HepG2 (cell line): ENCODE measurements around the gene IFNA21. TPM values are rescaled to one million over a fixed set of nuclear protein-coding genes. Genes with fewer than 3 reads are reported as not detected.
A peak's percentile ranks its signal among the peaks of the same experiment; 100 is the strongest.
"Not testable (repeated sequence)": the region's sequence is repeated elsewhere in the genome, so short reads cannot be mapped to it uniquely, and the experiment has no call there.

Experiments used
- ATAC-seq: fragments of 200-7000 bp; cut with Tn5 transposase; 3 replicates; pipeline ENCODE4 v1.9.1; 2020; ENCODE audit warnings: mild to moderate bottlenecking, moderate library complexity
- BruUV-seq: library from RNA; stranded (reverse); fragments of 400-500 nt; replicated peaks from 2 replicates; lab custom pipeline; 2021; lab: Mats Ljungman, UMichigan
- CTCF ChIA-PET: fragments of 300-600 bp; formaldehyde crosslinking; extraction: SDS; loops from one replicate; lab custom pipeline; 2021; ENCODE audit warnings: low total read pairs, inconsistent platforms, low intra/inter-chr PET ratio; lab: Yijun Ruan, JAX
- POLR2A ChIA-PET: fragments of 350-600 bp; sonication (Branson Sonifier 250); formaldehyde crosslinking; loops from one replicate; lab custom pipeline; 2020; ENCODE audit warnings: antibody characterized with exemption, inconsistent platforms; lab: Yijun Ruan, JAX
- DNase-seq: peaks from one replicate; pipeline ENCODE4 v3.0.0-alpha.2; 2015; ENCODE audit warnings: low spot score
- FAIRE-seq: peaks from 3 replicates; lab custom pipeline; 2011; peaks lifted over from hg19 to GRCh38; lab: Jason Lieb, UNC
- H2AFZ ChIP-seq: one replicate; pipeline ENCODE4 v1.6.1; 2011; ENCODE audit warnings: low read length, inconsistent platforms
- H3K27ac ChIP-seq: fragments of 300-600 bp; 3 replicates; pipeline ENCODE4 v1.8.0; 2011; ENCODE audit warnings: mixed run types, mild to moderate bottlenecking, mixed read lengths, low read length, inconsistent platforms; ENCODE audit not compliant: insufficient read depth; ENCODE audit errors: extremely low read length
- H3K27me3 ChIP-seq, 2 experiments: fragments of 200-600 bp in 1 of 2; 2 replicates in 1 of 2; 3 replicates in 1 of 2; pipeline versions ENCODE4 v1.6.0 to v1.8.0; 2011; ENCODE audit warnings: low read length in 2 of 2, mild to moderate bottlenecking in 2 of 2, moderate library complexity in 2 of 2, inconsistent platforms in 1 of 2; ENCODE audit not compliant: insufficient read depth in 2 of 2, control insufficient read depth in 1 of 2
- H3K36me3 ChIP-seq, 2 experiments: fragments of 200-600 bp in 1 of 2; replicated peaks in 1 of 2; 2 replicates in 1 of 2; 3 replicates in 1 of 2; pipeline versions ENCODE4 v1.5.1 to v1.8.0; 2011; ENCODE audit warnings: low read length in 2 of 2, inconsistent platforms in 1 of 2; ENCODE audit not compliant: insufficient read depth in 2 of 2, control insufficient read depth in 1 of 2
- H3K4me1 ChIP-seq: 2 replicates; pipeline ENCODE4 v1.5.1; 2012; ENCODE audit warnings: low read length, inconsistent platforms; ENCODE audit not compliant: insufficient read depth
- H3K4me2 ChIP-seq: 2 replicates; pipeline ENCODE4 v1.6.0; 2011; ENCODE audit warnings: low read depth, low read length, inconsistent platforms
- H3K4me3 ChIP-seq, 3 experiments: fragments of 200-600 bp in 1 of 3; sonication (generic), shearing (Covaris generic) in 1 of 3; replicated peaks in 1 of 3; 2 replicates each; pipeline ENCODE4 v1.5.1; 2011 to 2016; ENCODE audit warnings: low read length in 3 of 3, inconsistent platforms in 2 of 3, low read depth in 2 of 3, mild to moderate bottlenecking in 2 of 3, control low read depth in 1 of 3, mixed read lengths in 1 of 3; ENCODE audit not compliant: insufficient read depth in 1 of 3
- H3K79me2 ChIP-seq: one replicate; pipeline ENCODE4 v1.6.1; 2011; ENCODE audit warnings: low read length, inconsistent platforms; ENCODE audit not compliant: insufficient read depth
- H3K9ac ChIP-seq: 2 replicates; pipeline ENCODE4 v1.6.0; 2011; ENCODE audit warnings: mild to moderate bottlenecking, low read depth, low read length, inconsistent platforms; ENCODE audit not compliant: insufficient read depth
- H3K9me3 ChIP-seq: 2 replicates; pipeline ENCODE4 v1.5.1; 2012; ENCODE audit warnings: mild to moderate bottlenecking, low read length
- H4K20me1 ChIP-seq: 2 replicates; pipeline ENCODE4 v1.6.0; 2011; ENCODE audit warnings: inconsistent platforms, mild to moderate bottlenecking, low read length, moderate library complexity; ENCODE audit not compliant: insufficient read depth
- CTCF ChIP-seq: sonication (generic); formaldehyde crosslinking; IDR thresholded peaks from 2 replicates; pipeline ENCODE4 v1.5.0; 2020; ENCODE audit warnings: mild to moderate bottlenecking, missing genetic modification reagents, moderate library complexity
- STAG1 ChIP-seq: sonication (generic); formaldehyde crosslinking; IDR thresholded peaks from 2 replicates; pipeline ENCODE4 v1.4.0; 2020; ENCODE audit warnings: missing genetic modification reagents
- WGBS: methylation state at CpG from one replicate; pipeline ENCODE4 v1.1.6; 2017; ENCODE audit warnings: low lambda C conversion rate; 5-methylcytosine and 5-hydroxymethylcytosine counted together
- in situ Hi-C: cut with HindIII; loops from 2 replicates; pipeline ENCODE4 v1.10.0; 2017; ENCODE audit warnings: low pct_unique_long_range_greater_than_20kb; ENCODE audit not compliant: extremely low pct_ligation_motif_present
- intact Hi-C: fragments of 100-400 bp; cut with micrococcal nuclease; formaldehyde crosslinking; loops from one replicate; pipeline ENCODE4 v1.10.0; 2022; ENCODE audit not compliant: unreplicated experiment
- polyA plus RNA-seq, 8 experiments: library from polyadenylated mRNA; depleted of rRNA in 3 of 8; stranded (reverse) in 7 of 8; unstranded in 1 of 8; fragments of >200 nt; fragmentation: Illumina TruSeq in 4 of 8; extraction: Trizol in 4 of 8; gene quantifications; 2 replicates each; pipeline versions ENCODE4 v1.2.1 to v1.2.3, GENCODE V29; 2011 to 2016; ENCODE audit warnings: low read depth in 4 of 8, missing spikeins in 1 of 8, mixed read lengths in 1 of 8; ENCODE audit not compliant: insufficient read depth in 1 of 8
- total RNA-seq, 5 experiments: library from RNA; depleted of rRNA; stranded (reverse); fragments of >200 nt; fragmentation: Illumina TruSeq; extraction: Trizol; gene quantifications; 2 replicates each; pipeline ENCODE4 v1.2.3, GENCODE V29; 2016; ENCODE audit warnings: low read depth in 1 of 5

IFNA21 gene
- total and polyA plus RNA-seq, 2 of the 13 experiments (the other 11 are each of a cell fraction or from before 2014, with no cell fraction given) = not detected

- POLR2A ChIA-PET, H3K9ac ChIP-seq, H3K36me3 ChIP-seq, BruUV-seq, H3K4me1 ChIP-seq, H3K4me2 ChIP-seq, H3K27ac ChIP-seq, H4K20me1 ChIP-seq, H3K9me3 ChIP-seq, H3K79me2 ChIP-seq, H2AFZ ChIP-seq, H3K27me3 ChIP-seq, H3K4me3 ChIP-seq: not testable (repeated sequence)
- intact Hi-C loops = loop anchor here (2.0 kb wide), 1 partner anchor 594 kb away; no protein-coding TSS in a partner anchor
- peak; percentile 35 for TF ChIP-seq STAG1 (CRISPR knock-in tag)
- peak; percentile 56 for TF ChIP-seq CTCF
- 16% methylated on average over 5 of the region's 6 CpGs for WGBS
- ATAC-seq (peak; percentile 92), FAIRE-seq (peak; percentile 74), DNase-seq (peak; percentile 6)
- CTCF ChIA-PET = interaction anchor here (0.7 kb wide), 1 partner anchor 594 kb away, joined by 3 read pairs; no protein-coding TSS in a partner anchor
- in situ Hi-C loops = loop anchor here (25.0 kb wide), 1 partner anchor 592 kb away; no protein-coding TSS in a partner anchor
These were observed 28.7 kb upstream of the IFNA21 start for GRCh38 chr9:21194867-21195776.

- CTCF ChIA-PET, DNase-seq, H3K36me3 ChIP-seq, intact Hi-C loops, BruUV-seq, H3K79me2 ChIP-seq, FAIRE-seq, H3K9ac ChIP-seq, H3K4me1 ChIP-seq, H3K27me3 ChIP-seq, H3K4me2 ChIP-seq, H2AFZ ChIP-seq, H4K20me1 ChIP-seq, H3K9me3 ChIP-seq, H3K4me3 ChIP-seq, POLR2A ChIA-PET, ATAC-seq, H3K27ac ChIP-seq: not testable (repeated sequence)
- in situ Hi-C loops = loop anchor here (25.0 kb wide), 1 partner anchor 600 kb away; no protein-coding TSS in a partner anchor
- 6% methylated on average over 2 of the region's 3 CpGs for WGBS
These were observed 21.0 kb upstream of the IFNA21 start, which contains the start of gene IFNA4 for GRCh38 chr9:21187487-21187886. TSS of gene IFNA4 (minus strand) at chr9:21187587. CDS start at chr9:21187531, 56 bp downstream.
